C4-2B (cell line): Measurements from ENCODE around the gene ZNHIT1.
"Not testable (repeated sequence)": the region's sequence is repeated elsewhere in the genome, so short reads cannot be mapped to it uniquely, and the experiment has no call there.

Experiments
- H3K27ac ChIP-seq: fragments of 450-650 bp; 2 replicates; pipeline ENCODE4 v1.5.1; 2017
- CTCF ChIP-seq: fragments of 450-650 bp; conservative IDR thresholded peaks from 2 replicates; pipeline ENCODE4 v1.5.1; 2017; ENCODE audit warnings: mild to moderate bottlenecking
- ZFX ChIP-seq: fragments of 450-650 bp; IDR thresholded peaks from 2 replicates; pipeline ENCODE4 v1.6.1; 2017

Gene ZNHIT1

DNA sequence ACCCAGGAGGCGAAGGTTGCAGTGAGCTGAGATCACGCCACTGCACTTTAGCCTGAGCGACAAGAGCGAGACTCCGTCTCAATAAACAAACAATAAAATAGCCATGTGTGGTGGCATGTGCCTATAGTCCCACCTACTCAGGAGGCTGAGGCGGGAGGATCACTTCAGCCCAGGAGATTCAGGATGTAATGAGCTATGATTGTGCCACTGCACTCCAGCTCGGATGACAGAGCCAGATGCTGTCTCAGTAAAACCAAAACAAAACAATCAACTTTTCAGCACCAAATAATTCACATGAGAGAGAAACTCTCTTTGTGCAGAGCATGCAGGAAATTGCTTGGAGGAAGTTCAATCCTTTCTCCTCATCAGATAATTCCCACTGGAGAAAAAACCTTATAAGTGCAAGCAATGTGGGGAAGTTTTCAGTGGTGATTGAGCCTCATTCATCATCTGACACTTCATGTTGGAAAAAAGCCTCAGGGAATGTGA, 40.3 kb downstream of the ZNHIT1 start:
- no peak overlapping the region for H3K27ac ChIP-seq
- TF ChIP-seq CTCF, result no peak
- TF ChIP-seq ZFX, result no peak

GRCh38 chr7:101264102-101264706, 46.2 kb downstream of the ZNHIT1 start:
- not testable (repeated sequence) for H3K27ac ChIP-seq

- H3K27ac ChIP-seq, result no peak overlapping the region
- TF ChIP-seq CTCF, result no peak
- no peak for TF ChIP-seq ZFX
These were observed 47.9 kb downstream of the ZNHIT1 start for GRCh38 chr7:101265622-101266516.

DNA sequence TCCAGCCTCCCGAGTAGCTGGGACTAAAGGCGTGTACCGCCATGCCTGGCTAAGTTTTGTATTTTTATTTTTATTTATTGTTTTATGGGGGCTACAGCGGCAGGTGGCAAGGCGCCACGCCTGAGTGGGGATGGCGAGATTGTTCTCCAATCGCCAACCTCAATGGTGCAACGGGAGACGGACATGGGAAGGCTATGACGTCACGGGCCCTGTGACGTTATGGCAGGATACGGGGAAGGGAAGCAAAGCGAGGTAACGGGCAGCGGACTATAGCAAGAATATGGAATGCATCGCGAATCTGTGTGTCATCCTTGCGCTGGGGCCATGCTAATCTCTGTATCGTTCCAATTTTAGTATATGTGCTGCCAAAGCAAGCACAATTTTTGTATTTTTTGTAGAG, 51.7 kb downstream of the ZNHIT1 start:
- H3K27ac ChIP-seq, result no peak overlapping the region
- TF ChIP-seq ZFX, result no peak
- no peak for TF ChIP-seq CTCF

- TF ChIP-seq CTCF, result no peak
- TF ChIP-seq ZFX, result no peak
- no peak overlapping the region for H3K27ac ChIP-seq
These were observed 53.1 kb downstream of the ZNHIT1 start for GRCh38 chr7:101271021-101271420.

DNA sequence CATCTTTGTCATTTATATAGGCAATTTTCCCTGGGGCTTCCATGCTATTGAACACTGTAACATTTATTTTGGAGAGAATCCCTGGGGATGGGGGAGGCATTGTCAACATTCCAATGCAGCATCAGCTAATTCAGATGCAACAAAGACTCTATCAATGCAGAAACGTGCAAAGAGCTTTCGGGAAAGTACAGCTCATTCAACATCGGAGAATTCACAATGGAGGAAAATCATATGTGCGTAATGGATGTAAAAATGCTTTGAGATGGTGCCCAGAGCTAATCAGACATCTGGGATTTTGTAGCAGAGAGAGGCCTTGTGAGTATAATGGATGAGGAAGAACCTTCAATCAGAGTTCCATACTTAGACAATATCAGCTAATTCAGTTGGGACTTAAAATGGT, 55.2 kb downstream of the ZNHIT1 start:
- no peak overlapping the region for H3K27ac ChIP-seq
- TF ChIP-seq ZFX (no peak), CTCF (no peak)
